DMS 273 (cell line): Measurements from ENCODE around the gene HPSE2.
"Not testable (repeated sequence)": the region's sequence is repeated elsewhere in the genome, so short reads cannot be mapped to it uniquely, and the experiment has no call there.

Source experiments
- DNase-seq: peaks from one replicate; lab custom pipeline; 2025; ENCODE audit not compliant: unreplicated experiment; lab: John Stamatoyannopoulos, UW

The HPSE2 gene

DNA sequence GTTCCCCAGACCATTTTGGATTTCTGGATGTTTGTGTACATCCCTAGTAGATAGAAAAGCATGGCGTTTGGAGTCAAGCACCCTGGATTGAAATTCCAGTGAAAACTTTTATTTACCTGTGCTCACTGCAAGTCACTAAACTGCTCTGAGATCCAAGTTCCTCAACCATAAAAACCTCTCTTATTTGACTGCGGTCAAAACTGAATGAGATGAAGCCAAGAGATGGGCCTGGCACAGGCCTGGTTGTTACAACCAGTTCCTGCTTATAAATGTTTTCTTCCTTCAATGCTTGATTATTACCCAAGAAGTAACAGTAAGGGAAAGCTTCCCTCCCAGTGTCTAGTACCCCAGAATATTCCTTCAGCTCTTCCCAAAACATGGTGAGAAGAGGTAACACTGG, 718.0 kb downstream of the HPSE2 start:
- DNase-seq: no peak

DNA sequence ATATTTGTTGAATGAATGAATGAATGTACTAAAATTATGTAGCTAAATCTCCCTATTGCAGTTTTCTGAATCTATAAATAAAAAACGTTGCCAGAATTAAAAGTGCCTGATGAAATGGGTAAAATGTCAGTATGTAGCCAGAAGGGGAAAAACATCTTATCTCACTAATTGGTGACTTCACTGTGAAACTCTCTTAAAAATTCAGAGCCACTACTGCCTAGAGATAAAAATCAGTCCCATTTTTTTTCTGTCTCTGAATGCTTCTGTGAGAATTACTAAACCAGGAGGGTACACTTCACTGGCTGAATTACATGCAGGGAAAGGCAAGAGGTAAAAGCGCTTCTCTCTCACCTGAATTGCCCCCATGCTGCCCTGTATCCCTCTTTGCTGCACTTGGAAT, 719.3 kb downstream of the HPSE2 start:
- DNase-seq: no peak

DNA sequence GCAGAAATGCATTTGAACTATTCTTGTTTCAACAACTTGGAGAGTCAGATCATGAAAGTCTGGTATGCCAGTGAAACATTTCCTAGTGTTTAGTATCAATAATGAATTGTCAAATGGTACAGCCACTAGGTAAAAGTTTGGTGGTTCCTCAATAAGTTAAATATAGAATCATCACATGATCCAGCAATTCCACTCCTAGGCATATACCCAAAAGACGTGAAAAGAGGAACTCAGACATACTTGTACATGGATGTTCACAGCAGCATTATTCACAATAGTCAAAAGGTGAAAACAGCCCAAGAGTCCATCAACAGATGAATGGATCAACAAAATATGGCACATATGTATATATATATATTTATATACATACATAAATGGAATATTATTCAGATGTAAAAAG, 721.9 kb downstream of the HPSE2 start:
- DNase-seq: no peak

DNA sequence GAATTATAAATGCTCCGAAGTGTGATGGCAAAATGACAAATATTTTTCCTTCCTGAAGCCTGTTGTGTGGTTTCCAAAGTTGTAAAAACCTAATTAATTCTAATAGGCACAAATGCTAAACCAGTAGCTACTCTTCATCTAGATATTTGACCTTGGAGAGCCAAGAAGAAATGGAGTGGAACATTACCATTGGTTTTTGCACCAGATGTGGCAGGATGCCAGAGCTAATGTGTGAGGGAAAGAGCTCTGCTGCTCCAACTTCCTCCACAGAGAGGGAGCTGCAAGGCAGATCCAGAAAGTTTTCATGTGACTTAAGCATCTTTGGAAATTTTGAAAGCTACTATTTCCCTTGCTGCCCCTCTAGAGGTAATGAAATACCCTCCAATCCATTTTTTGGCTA, 723.8 kb downstream of the HPSE2 start:
- peak; percentile 1 for DNase-seq

DNA sequence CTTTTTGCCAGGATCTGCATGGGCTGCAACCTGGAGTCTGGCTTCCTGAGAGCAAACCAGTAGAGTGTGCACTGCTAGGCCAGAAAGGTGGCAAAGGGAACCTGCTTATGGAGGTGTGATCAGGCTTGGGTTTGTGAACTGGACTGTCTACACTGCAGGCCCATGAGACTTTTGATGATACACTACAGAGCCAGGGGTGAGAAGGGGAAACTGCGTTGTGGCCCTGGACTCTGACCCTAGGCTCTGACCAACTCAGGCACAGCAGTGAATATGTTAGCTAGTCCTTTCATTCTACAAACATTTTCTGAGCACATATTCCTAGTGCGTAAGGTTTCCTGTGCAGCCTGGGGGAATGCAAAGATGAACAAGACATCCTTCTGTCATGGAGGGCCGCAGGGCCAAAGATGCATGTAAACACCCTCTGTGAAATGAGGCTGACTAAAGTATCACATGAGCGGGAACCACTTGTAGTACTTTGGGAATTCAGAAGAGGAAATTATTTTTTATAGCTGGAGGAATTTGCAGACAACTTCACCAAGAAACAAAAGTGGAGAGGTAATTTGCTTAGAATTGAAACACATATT, 725.1 kb downstream of the HPSE2 start:
- no peak for DNase-seq

DNA sequence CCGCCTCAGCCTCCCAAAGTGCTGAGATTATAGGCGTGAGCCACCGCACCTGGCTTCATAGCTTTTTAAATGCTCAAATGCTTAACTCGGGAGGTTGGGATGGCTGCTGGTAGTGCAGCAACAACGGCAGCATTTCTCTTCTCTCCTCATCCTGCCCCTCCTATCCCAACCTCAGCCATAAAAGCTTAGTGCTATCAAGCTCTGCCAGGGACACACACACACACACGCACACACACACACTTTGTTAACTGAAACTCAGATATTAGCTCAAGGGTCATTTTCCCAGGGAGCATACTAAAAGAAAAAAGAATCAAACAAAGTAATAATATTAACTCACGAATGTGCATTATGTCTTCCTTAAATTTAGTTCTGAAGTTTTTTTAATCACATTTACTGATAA, 725.9 kb downstream of the HPSE2 start:
- no peak for DNase-seq

DNA sequence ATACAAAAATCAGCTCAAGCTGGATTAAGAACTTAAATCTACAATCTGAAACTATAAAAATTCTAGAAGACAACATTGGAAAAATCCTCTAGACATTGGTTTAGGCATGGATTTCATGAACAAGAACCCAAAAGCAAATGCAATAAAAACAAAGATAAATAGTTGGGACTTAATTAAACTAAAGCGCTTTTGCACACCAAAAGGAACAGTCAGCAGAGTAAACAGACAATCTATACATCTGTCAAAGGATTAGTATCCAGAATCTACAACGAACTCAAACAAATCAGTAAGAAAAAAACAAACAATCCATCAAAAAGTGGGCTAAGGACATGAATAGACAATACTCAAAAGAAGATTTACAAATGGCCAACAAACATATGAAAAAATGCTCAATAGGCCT, 733.1 kb downstream of the HPSE2 start:
- DNase-seq: not testable (repeated sequence)

DNA sequence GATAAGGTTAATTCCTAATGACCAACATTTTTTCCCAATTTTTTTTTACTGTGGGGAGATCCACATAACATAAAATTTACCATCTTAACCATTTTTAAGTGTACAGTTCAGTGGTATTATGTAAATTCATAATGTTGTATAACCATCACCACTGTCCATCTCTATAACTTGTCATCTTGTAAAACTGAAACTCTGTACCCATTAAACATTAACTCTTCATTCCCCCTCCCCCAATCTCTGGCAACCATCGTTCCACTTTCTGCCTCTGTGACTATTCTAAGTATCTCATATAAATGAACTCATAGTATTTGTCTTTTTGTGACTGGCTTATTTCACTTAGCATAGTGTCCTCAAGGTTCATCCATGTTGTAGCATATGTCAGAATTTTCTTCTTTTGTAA, 742.9 kb downstream of the HPSE2 start:
- no peak for DNase-seq

DNA sequence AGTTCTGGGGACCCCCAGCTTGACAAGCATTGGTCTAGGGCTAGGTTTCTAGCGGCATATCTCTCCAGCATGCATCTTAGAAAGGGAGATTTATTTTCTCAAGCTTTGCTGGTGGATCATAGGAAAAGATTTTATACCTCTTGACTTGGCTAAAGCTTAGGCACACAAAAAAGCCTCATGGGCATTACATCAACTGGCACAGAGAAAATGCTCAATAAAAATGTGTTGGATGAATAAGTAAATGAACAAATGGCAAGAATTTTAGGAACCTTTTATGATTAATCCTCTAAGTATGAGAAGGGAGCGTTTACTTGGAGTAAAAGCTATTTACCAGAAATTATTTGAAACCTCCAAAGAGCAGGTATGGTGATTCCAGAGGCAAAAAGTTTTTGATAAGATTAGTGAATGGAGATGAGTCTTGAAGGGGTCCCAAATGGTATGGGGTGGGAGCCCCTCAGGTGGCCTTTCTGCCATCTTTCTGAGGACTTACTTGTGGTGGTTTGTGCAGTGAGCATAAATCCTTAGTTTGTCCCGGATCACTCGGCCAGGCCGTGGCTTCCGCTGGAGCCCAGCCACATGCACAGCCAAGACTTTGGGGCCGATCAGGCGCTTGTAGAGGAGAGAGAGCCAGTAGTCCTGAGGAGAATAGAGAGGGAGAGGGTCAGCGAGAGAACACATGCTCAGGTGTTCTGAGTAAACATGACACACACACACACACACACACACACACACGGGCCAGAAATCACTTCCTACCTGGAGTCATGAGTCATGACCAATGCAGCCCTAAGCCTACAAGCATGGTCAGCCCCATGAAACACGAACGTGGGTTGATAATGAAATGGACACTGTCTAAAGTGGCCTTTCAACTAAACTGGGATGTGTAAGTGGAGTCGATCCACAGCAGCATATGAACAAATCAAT, 745.8 kb downstream of the HPSE2 start:
- no peak for DNase-seq

DNA sequence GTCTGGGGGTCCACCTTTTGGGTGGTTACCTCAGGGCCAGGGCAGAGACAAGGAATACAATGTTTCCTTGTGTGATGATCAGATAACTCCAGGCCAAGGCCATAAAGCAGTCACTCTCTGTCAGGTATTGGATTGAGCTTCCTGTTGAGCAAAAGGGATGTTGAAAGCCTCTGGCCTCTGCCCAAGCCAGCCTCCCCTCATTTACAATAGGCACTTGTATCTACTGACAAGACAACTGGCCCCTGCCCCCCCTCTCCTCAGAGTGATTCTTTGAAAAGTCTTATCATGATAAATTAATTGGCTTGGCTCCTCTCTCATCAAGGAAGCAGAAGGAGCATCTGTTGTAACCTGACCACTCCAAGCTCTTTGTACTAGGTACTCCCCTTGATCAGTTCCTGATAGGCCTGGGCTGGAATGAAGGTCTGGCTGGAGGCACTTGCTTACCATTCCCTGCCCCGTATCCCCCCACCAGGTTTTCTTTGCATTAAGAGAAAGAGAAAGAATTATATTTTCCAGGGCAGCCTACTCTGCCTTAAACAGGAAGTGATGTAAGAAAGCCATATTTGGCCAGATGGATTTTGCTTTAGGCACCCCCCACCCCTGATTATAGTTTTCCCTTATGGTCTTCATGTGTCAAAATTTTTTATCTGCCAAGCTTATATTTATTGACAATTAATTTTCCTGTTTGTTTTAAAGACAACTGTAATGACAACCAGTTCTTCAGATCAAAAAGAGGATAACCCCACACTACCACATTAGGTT, 746.8 kb downstream of the HPSE2 start:
- no peak for DNase-seq

DNA sequence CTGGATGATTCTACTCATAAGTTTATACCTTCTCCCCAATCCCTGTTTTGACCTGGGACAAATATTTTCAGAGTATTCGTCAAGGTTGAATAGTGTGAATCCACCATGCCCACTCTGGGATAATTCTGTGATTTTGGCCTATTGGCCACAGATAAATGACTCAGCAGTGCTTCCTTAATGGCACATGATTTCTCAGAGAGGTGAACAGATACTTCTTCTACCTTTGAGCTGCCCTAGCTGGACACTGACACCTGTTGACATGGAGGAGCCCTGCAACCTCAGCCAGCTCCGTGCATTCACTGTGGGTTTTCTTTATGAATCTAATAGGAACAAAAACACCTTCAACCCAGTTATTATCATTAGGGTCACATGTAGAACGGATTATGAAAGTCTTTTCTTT, 748.0 kb downstream of the HPSE2 start:
- no peak for DNase-seq

DNA sequence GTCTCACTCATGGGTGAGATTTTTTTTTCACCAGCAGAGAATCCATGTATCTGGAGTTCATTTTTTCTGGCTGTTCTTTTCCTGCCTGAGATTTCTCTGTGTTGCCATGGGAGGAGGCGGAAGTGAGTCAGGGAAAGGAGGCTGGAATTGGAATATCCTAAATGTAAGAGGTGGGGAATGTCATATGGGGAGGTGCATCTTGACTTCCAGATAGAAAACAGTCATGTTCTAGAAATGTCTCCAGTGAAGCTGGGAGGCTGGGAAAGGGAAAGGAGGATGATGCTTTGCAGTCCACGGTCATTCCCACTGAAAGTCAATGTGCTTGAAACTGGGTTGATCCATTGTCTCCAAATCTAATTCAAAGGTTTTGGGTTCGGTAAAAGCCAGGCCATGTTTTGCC, 749.2 kb downstream of the HPSE2 start:
- no peak for DNase-seq

DNA sequence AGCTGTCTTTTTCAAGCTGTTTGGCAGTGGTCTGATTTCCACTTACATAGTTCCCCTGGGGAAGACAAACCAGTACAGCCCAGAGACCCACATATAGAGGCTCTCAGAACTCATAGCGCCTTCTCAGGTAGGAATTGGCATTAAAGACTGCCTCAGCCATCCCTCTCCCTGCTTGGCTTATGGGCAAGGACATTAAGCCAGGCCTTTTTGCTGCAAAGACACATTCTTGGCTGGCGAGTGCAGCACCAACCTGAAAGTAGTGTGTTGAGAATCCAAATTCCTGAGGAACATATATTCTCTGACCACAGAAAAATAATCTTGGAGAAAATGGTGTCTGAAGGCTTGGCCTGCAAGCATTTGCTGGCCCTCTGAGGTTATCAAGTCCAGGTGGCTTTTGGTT, 749.7 kb downstream of the HPSE2 start:
- DNase-seq: no peak

DNA sequence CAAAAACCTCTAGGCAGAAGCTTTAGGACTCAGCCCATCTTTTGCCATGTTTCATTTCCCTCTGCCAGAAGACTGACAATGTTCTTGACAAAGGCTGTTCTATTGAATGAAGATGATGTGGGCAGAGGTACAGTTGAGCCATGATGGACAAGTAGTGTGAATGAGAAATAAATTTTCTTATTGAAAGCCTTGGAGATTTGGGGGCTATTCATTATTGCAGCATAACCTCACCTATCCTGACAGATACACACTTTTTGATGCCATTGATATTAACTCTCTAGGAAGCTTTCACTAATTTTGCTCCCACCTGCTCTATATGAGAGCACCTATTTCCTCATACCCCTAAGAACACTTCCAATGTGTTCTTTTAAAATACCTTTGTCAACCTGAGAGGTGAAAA, 752.0 kb downstream of the HPSE2 start:
- no peak for DNase-seq

DNA sequence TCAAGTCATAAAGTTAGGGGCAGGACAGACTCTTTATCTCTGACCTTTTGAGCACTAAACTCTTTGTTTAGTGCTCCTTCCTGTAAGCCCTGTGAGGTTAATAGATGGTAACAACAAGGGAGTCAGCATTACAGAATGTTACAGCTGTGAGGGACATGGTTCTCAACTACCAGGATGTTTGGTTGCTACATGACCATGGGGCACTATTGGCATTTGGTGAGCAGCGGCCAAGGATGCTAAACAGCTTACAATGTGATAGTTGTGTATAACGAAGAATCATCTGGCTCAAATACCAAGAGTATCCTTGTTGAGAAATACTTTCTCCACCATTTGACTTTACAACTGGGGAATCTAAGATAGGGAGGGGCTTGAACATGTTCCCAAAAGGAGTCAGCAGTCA, 753.6 kb downstream of the HPSE2 start:
- no peak for DNase-seq

DNA sequence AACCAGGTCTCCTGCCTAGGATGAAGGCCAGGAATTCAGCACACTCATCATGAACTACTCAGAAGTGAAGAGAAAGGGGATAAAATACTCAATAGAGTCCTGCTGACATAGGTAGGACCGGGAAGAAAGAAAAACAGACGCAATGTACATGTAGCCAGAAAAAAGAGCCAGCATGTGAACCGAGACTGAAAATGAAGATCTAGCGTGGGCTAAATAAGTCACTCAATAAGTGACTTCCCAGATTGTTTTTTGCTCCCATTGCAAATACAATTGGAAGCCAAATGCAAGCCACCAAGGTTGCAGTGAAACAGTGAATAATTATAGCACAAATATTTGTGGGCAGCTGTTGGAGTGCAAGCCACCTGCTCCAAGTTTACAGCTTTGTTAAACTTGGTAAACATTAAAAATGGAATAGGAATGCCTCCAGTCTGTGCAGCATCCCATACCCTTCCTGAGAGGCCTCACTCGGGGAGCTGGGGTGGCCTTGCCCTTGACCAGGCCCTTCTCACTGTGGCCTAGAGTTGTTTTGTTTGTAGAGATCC, 754.2 kb downstream of the HPSE2 start:
- DNase-seq: peak; percentile 26

DNA sequence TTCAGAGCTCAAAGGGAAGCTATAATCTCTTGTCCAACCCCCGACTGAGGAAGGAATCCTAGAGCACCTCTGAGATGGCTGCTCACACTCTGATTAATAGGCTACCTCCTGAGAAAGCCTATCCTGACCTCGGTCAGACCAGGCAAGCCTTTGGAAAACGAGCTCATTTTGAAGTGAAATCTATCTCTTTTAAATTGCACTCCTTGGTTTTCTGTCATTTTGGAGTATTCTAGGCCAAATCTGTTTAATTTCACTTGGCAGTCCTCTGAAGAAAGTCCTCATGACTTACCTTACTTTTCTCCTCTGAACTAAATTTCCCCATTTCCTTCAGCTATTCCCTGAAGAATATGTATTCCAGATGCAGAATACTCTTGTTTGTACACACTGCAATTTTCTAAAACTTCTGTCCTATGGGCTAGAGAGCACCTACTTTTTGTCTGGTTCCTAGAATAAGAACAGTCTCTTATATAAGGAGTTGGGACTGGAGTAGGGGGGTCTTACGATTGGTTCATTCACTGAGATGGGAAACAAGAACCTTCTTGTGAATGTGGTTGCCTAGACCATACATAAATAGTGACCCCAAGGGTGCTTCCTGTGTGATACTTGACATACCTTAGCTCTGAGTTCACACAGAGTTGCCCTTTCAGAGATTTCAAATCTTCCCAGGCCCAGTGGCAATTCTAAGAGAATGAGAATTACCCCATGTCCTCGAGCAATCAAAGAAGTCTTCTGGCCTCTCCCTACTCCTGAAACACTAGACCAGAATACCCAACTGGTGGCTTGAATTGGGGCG, 757.0 kb downstream of the HPSE2 start:
- no peak for DNase-seq

DNA sequence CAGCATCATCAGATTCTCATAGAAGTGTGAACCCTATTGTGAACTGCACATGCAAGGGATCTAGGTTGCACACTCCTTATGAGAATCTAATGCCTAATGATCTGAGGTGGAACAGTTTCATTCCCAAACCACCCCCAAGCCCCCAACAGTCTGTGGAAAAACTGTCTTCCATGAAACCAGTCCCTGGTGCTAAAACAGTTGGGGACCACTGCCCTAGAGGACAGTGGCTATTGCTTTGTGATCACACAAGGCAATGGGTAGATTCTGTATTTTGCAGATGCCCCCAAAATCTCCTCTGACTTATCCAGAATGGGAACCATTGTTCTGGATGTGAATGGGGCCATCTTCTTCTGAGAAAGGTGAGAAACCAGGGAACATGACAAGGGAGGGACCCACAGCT, 757.8 kb downstream of the HPSE2 start:
- DNase-seq: no peak

DNA sequence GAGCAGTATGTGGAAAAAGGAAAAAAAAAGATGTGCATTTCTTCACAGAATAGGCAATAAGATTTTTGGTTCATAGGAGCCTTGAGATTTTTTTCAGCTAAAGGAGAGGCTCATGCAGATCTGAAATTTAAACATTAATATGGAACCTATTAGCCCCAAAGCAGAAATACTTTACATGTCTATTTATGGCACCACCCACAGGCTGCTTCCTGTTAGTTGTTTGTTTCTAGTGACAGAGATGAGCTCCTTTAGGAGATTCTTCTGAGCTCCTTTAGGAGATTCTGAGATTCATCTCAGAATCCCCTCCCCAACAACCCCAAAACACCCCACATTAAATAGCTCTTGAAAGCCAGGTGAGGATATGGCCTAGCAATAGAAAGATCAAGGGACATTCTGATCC, 761.0 kb downstream of the HPSE2 start:
- DNase-seq: no peak

DNA sequence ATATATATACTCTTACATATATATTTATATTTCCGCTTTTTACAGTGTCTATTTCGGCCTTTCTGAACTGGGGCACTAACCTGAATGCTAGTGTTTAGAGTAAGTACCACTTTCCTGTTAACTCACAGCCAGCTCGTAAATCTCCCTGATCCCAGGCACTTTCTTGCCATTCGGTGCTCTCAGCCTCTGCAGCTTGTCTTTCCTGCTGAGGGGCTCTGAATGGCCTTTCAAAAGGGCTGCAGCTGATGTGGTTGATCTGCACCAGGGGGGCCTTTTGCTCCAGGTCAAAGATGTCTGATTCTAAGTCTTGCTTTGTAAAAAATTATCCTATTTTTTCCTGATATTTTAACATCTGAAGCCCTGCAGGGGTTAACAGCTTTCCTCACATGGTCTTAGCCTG, 763.5 kb downstream of the HPSE2 start:
- no peak for DNase-seq

DNA sequence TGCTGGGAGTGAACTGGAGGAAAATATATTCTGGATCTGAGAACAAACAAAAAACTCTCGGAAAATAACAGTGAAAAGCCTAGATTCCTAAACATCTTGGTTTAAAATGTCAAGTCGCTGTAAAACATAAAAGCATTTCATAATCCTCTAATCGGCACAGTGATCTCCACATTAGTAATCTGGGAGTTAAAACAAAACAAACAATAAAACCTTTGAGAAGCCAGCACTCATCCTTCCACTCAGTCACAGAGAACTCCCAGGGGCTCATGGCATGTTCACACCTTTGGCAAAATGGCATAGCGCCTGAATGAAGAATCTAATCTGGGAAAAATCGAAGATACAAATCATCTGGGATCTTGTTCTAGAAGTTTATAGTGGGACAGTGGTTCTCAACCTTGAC, 764.8 kb downstream of the HPSE2 start:
- DNase-seq: no peak
